Measurements from ENCODE around the gene KCNQ1. TPM values are rescaled to one million over a fixed set of nuclear protein-coding genes. Genes with fewer than 3 reads are reported as not detected.

The KCNQ1 gene
- total RNA-seq, 2 donors from 2014 or later: 18.6 to 25.5 TPM

DNA sequence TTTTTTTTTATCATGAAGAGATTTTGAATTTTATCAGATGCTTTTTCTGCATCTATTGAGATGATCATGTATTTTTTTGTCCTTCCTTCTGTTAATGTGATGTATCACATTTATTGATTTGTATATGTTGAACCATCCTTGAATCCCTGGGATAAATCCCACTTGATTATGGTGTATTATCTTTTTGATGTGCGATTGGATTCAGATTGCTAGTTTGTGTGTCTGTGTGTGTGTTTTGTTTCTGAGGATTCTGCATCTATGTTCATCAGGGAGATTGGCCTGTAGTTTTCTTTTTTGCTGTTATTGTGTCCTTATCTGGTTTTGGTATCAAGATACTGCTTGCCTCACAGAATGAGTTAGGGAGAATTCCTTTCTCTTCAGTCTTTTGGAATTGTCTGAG is 202.4 kb downstream of the KCNQ1 start:
- peaks cover 15% of the 10 kb centered on the region for H3K36me3 Mint-ChIP-seq (ENCODE audit: low read depth)
- peaks cover 16% of the 10 kb centered on the region for H3K9me3 ChIP-seq (ENCODE audit: control insufficient read depth, low read length, poor library complexity, severe bottlenecking)
- DNase-seq (no peak), ATAC-seq (no peak)
- H3K27ac Mint-ChIP-seq: no peak overlapping the region
- no peak overlapping the region for H3K4me3 Mint-ChIP-seq
- no peaks in the 10 kb centered on the region for H3K27me3 Mint-ChIP-seq
- H3K4me1 Mint-ChIP-seq: no peaks in the 10 kb centered on the region

DNA sequence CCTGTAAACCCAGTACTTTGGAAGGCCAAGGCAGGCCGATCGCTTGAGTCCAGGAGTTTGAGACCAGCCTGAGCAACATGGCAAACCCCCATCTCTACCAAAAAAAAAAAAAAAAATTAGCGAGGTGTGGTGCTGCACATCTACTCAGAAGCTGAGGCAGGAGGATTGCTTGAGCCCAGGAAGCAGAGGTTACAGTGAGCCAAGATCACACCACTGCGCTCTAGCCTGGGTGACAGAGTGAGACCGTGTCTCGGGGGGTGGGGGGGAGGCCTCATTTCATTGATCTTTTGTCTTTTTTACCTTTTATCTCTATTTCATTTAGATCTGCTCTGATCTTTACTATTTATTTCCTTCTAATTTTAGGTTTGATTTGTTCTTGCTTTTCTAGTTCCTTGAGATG is 203.1 kb downstream of the KCNQ1 start:
- Mint-ChIP-seq H3K4me3 (no peak overlapping the region), H3K4me1 (no peaks in the 10 kb centered on the region), H3K27me3 (no peaks in the 10 kb centered on the region), H3K27ac (no peak overlapping the region), H3K36me3 (ENCODE audit: low read depth) (peaks cover 15% of the 10 kb centered on the region)
- peaks cover 16% of the 10 kb centered on the region for H3K9me3 ChIP-seq (ENCODE audit: control insufficient read depth, low read length, poor library complexity, severe bottlenecking)
- DNase-seq: no peak
- ATAC-seq: no peak

DNA sequence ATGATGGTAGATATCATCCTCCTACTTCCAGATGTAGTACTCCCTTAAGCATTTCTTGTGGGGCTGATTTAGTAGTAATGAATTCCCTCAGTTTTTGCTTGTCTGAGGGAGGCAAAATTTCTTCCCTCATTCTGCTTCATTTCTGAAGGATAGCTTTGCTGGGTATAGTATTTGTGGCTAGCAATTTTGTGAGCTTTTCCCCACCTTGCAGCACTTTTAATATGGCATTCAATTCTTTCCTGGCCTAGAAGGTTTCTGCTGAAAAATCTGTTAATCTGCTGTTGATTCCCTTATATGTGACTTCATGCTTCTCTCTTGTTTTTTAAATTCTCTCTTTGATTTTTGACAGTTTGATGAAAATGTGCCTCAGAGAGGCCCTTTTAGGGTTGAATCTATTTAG is 204.6 kb downstream of the KCNQ1 start:
- ATAC-seq: no peak
- no peak for DNase-seq
- no peak overlapping the region for H3K27ac Mint-ChIP-seq
- peaks cover 8% of the 10 kb centered on the region for H3K9me3 ChIP-seq (ENCODE audit: control insufficient read depth, low read length, poor library complexity, severe bottlenecking)
- H3K36me3 Mint-ChIP-seq (ENCODE audit: low read depth): peaks cover 11% of the 10 kb centered on the region
- H3K4me3 Mint-ChIP-seq: no peak overlapping the region
- H3K4me1 Mint-ChIP-seq: no peaks in the 10 kb centered on the region
- no peaks in the 10 kb centered on the region for H3K27me3 Mint-ChIP-seq

DNA sequence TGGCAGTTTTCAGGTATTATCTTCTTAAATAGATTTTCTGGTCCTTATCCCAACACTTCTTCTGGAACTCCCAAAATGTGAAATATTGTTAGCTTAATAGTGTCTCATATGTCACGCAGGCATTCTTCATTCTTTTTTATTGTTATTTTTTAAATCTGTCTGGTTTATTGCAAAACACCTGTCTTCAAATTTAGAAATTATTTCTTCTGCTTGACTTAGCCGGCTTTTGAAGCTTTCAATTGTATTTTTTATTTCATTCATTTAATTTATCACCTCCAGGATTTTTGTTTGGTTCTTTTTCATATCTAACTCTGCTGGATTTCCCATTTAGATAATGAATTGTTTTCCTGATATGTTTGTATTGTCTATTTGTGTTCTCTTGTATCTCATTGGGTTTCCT is 205.0 kb downstream of the KCNQ1 start:
- peaks cover 8% of the 10 kb centered on the region for H3K9me3 ChIP-seq (ENCODE audit: control insufficient read depth, low read length, poor library complexity, severe bottlenecking)
- ATAC-seq: no peak
- H3K36me3 Mint-ChIP-seq (ENCODE audit: low read depth): peaks cover 9% of the 10 kb centered on the region
- no peak overlapping the region for H3K4me3 Mint-ChIP-seq
- no peak for DNase-seq
- H3K27ac Mint-ChIP-seq: no peak overlapping the region
- H3K27me3 Mint-ChIP-seq: no peaks in the 10 kb centered on the region
- no peaks in the 10 kb centered on the region for H3K4me1 Mint-ChIP-seq

DNA sequence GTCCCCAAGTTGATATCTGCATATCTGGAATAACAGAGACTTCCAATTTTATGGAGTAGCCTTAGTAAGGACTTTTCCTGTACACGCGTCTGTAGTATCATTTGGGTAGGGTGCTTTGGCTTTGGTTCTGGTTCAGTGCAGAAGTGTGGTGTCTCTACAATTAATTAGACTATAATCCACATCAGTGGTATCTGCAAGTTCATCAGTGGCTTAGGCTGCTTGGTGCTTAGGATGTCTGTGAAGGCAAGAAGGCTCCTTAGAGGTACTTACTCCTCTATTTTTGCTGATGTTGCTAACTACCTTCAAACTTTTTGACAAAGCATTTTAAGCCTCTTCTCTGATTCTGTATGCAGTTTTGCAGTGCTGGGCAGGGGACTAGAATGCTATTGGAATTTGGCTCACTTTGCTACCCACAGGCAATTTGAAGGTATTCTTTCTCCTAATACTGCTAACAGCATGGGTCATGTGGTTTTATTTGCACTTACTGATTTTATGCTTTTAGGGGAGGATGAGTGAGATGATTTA is 205.6 kb downstream of the KCNQ1 start:
- H3K27me3 Mint-ChIP-seq: no peaks in the 10 kb centered on the region
- no peaks in the 10 kb centered on the region for H3K4me1 Mint-ChIP-seq
- H3K9me3 ChIP-seq (ENCODE audit: control insufficient read depth, low read length, poor library complexity, severe bottlenecking): peaks cover 3% of the 10 kb centered on the region
- H3K36me3 Mint-ChIP-seq (ENCODE audit: low read depth): peaks cover 9% of the 10 kb centered on the region
- DNase-seq (no peak), ATAC-seq (no peak)
- H3K27ac Mint-ChIP-seq: no peak overlapping the region
- no peak overlapping the region for H3K4me3 Mint-ChIP-seq

DNA sequence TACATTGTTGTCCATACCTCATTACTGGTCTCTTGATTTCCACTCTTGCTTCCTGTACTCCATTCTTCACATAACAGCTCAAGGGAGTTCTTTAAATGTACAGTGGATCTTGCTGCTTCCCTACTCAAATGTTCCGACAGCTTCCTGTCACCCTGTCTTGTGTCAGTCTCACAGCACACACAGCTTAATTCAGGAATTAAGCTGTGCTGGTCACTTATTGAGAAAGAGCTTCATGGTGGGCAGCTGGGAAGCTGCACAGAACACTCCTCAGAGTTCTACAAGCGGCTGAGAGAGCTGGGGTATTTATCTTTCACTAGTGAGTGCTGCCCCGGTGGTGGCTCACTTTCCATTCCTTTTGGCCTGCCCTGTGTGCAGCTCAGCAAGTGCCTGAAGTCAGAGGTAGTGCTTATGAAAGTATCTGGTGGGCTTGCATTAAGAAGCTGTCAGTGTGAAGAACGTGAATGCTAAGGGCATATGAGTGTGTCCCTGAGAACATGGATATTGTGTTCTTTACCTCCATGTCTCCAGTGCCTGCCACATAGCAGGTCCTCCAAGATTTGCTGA is 206.3 kb downstream of the KCNQ1 start:
- no peak overlapping the region for H3K4me3 Mint-ChIP-seq
- H3K27ac Mint-ChIP-seq: no peak overlapping the region
- peaks cover 9% of the 10 kb centered on the region for H3K36me3 Mint-ChIP-seq (ENCODE audit: low read depth)

DNA sequence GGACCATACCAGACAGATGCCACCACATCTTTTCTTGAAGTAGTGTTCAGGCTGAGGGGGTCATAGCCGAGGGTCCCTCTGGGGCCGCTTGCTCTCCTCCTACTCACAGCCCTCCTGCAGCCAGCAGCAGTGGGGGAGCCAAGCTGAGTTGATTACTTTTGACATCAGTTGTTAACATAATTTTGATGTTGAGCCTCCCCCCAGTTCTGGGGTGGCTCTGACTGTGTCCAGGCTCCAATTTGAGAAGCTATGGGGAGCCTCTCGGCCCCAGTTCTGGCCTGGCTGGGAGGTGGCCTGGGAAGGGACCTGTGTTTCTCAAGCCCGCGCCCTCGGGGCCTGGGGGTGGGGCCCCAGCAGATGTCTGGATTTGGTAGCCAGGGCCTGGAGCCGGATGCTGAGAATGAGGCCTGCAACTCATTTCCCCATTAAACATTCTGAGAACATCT is 207.0 kb downstream of the KCNQ1 start:
- H3K27me3 Mint-ChIP-seq: no peaks in the 10 kb centered on the region
- peaks cover 9% of the 10 kb centered on the region for H3K36me3 Mint-ChIP-seq (ENCODE audit: low read depth)
- DNase-seq (no peak), ATAC-seq (no peak)
- H3K4me3 Mint-ChIP-seq: no peak overlapping the region
- H3K4me1 Mint-ChIP-seq: peaks cover 4% of the 10 kb centered on the region
- no peak overlapping the region for H3K27ac Mint-ChIP-seq
- H3K9me3 ChIP-seq (ENCODE audit: control insufficient read depth, low read length, poor library complexity, severe bottlenecking): peaks cover 3% of the 10 kb centered on the region

More for the DNA sequence above, 206.3 kb downstream of the KCNQ1 start:
- Mint-ChIP-seq H3K4me1 (peaks cover 1% of the 10 kb centered on the region), H3K27me3 (no peaks in the 10 kb centered on the region)
- H3K9me3 ChIP-seq (ENCODE audit: control insufficient read depth, low read length, poor library complexity, severe bottlenecking): peaks cover 3% of the 10 kb centered on the region
- no peak for DNase-seq
- no peak for ATAC-seq

DNA sequence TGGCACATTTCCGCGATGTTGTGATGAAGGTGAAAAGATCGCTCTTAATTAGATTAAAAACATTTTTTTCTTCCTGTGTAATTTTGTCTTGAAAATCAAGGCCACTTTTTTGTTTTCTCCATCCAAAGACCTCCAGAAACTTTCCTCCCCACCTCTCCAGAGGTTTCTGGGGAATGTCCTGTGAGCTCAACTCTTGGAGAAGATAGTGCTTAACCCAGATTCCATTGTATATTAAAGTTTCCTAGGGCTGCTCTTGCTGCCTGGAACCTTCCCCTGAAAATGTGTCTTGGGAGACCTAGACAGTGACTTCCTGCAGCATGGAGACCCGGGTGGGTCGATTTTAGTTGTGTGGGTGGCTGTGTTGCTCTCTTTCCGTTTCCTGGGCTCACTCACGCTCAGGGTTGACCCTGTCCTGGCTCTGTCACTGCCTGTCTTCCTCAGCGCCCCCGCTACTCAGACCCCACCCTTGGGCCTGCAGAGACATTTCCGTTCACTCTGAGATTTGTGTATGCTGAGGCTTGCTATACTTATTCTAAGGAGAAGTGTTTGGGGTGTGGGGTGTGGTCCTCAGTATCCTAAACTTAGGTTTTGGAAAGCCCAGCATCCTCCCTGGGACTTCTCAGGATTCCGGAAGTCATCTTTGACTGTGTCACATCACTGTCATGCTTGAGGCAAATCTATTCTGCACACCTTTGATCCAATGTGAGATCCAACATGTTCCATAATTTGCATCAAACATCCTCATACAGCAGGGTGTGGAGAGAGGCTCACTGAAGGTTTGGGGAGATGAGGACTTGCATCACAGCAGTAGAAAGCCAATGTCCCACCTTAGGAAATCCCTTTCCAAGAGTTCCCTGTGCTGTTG is 207.8 kb downstream of the KCNQ1 start:
- H3K27ac Mint-ChIP-seq: no peak overlapping the region
- H3K4me1 Mint-ChIP-seq: peaks cover 4% of the 10 kb centered on the region
- ATAC-seq (no peak), DNase-seq (no peak)
- H3K4me3 Mint-ChIP-seq: no peak overlapping the region
- peaks cover 3% of the 10 kb centered on the region for H3K9me3 ChIP-seq (ENCODE audit: control insufficient read depth, low read length, poor library complexity, severe bottlenecking)
- peaks cover 6% of the 10 kb centered on the region for H3K36me3 Mint-ChIP-seq (ENCODE audit: low read depth)
- H3K27me3 Mint-ChIP-seq: no peaks in the 10 kb centered on the region

DNA sequence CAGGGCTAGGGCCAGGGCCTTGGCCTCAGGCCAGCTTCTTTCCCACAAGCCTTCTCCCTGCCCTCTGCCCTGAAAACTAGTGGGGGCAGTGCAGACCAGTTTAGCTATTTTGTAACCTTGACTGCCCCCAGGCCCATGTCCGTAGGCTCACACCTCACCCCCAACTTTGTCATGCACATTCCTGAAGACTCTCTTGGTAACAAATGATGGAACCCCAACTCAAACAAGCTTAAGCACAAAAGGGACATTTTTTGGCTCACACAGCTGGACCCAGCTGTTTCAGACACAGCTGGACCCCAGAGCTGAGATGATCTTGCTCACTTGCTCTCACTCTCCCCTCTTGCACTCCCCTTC is 208.4 kb downstream of the KCNQ1 start:
- peaks cover 5% of the 10 kb centered on the region for H3K36me3 Mint-ChIP-seq (ENCODE audit: low read depth)
- ATAC-seq (no peak), DNase-seq (no peak)
- H3K4me3 Mint-ChIP-seq: no peak overlapping the region
- peaks cover 4% of the 10 kb centered on the region for H3K4me1 Mint-ChIP-seq
- no peaks in the 10 kb centered on the region for H3K27me3 Mint-ChIP-seq
- no peak overlapping the region for H3K27ac Mint-ChIP-seq
- peaks cover 3% of the 10 kb centered on the region for H3K9me3 ChIP-seq (ENCODE audit: control insufficient read depth, low read length, poor library complexity, severe bottlenecking)

DNA sequence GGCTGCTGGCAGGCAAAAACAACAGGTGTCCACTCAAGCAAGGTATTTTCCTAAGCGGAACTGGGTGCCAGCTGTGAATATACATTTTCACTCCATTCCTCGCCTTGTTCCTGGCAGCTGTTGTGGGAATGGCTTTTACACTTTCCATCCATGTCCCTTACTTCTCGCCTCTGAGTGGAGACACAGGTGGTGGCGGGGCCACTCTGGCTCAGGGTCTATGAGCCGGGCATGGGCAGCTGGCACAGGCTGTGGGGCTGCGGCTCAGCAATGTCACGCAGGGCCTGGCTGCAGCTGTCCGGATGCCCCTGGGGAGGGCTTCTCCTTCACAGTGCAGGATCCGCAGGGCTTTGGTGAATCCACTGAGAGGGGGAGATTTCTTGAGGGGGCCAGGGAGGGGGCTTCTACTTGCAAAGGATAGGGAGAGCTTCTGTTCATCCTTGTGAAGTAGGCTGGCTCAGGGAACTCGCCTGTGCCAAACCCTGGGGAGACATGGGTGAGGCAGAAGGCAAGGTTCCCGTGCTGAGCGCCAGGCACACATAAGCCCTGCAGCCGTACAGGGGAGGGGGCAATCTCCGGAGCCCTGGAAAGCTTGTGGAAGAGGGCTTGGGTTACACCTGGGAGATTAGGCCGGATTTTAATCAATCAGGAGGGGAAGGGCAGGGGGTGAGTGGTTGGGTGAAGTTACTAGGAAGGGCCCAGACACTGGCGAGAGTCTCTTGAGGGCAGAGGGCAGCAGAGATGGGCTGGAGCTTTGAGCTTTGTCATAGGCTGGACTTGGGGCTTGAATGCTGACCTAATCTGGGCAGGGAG is 209.3 kb downstream of the KCNQ1 start:
- Mint-ChIP-seq H3K36me3 (ENCODE audit: low read depth) (peaks cover 4% of the 10 kb centered on the region), H3K4me1 (peaks cover 4% of the 10 kb centered on the region), H3K4me3 (no peak overlapping the region), H3K27ac (no peak overlapping the region), H3K27me3 (no peaks in the 10 kb centered on the region)
- no peak for DNase-seq
- no peak for ATAC-seq
- H3K9me3 ChIP-seq (ENCODE audit: control insufficient read depth, low read length, poor library complexity, severe bottlenecking): peaks cover 3% of the 10 kb centered on the region

DNA sequence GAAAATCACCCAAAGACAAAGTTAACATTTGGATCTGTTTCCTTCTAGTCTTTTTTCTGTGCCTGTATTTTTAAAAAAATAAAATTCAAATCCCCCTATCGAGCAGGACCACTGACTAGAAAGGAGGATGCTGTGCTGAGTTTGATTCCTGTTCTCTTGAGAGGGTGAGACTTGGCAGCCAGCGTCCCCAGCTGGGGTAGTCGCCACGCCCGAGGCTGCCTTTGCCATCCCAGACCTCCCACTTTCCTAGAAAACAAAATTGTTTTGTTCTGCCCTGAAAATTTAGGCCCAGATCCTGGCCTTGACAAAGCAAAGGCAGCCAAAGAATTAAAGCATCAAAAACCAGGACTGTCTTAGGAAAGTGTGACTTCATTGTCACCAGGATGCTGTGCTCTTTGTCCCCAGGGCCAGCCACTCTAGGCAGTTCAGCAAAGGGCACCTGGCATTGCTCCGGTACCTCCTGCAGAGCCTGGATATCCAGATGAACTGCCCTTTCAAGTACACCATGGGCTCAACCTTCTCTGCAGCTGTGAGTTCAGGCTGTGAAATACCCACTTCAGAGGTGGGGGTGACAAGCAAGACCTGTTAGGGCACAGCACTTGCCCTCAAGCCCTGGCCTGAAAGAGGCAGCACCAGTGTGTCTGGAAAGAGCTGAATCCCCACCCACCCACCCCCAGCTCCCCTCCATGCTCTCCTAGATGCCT is 210.4 kb downstream of the KCNQ1 start:
- Mint-ChIP-seq H3K27ac (no peak overlapping the region), H3K4me3 (no peak overlapping the region), H3K36me3 (ENCODE audit: low read depth) (peaks cover 2% of the 10 kb centered on the region), H3K27me3 (no peaks in the 10 kb centered on the region), H3K4me1 (peaks cover 4% of the 10 kb centered on the region)
- no peak for ATAC-seq
- DNase-seq: no peak
- H3K9me3 ChIP-seq (ENCODE audit: control insufficient read depth, low read length, poor library complexity, severe bottlenecking): peaks cover 1% of the 10 kb centered on the region

DNA sequence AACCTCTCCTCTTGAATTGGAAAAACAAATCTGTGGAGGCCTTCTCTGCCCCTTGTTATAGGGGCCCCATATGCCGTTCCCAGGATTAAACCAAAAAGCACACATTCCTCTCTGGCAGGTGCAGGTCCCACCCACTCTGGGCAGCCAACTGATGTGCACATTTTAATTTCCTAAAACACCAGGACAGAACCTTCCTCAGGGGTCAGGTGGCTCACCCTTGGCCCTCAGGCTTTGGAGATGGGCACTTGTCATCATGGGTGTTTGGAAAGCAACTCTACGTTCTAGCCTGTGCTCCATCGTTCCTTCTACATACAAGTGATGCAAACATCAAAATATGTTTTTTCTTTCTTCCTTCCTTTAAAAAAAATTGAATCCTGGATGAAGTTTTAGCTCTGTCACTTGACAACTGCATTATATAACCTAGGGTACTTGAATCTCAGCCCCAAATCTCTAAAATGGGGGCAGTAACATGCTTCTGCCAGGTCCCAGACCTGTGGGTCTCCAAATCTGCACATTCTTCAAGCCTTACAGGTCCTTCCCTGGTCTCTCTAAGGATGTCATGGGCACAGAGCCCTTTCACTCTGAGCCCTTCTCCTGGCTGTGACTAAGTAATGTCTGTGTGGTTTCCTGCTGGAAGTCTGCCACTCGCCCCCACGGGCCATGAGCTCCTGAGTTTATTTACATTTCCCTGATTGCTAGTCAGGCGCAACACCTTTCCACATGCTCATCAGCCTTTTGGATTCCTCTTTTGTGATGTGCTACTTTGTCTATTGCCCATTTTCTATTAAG is 211.2 kb downstream of the KCNQ1 start:
- no peak overlapping the region for H3K4me3 Mint-ChIP-seq
- no peaks in the 10 kb centered on the region for H3K9me3 ChIP-seq (ENCODE audit: control insufficient read depth, low read length, poor library complexity, severe bottlenecking)
- H3K4me1 Mint-ChIP-seq: peaks cover 4% of the 10 kb centered on the region
- H3K27me3 Mint-ChIP-seq: no peaks in the 10 kb centered on the region
- ATAC-seq: no peak
- peaks cover 3% of the 10 kb centered on the region for H3K36me3 Mint-ChIP-seq (ENCODE audit: low read depth)
- no peak for DNase-seq
- no peak overlapping the region for H3K27ac Mint-ChIP-seq
